ENCODE results near the gene DUXB. TPM values are rescaled to one million over a fixed set of nuclear protein-coding genes. Genes with fewer than 3 reads are reported as not detected.
A peak's percentile ranks its signal among the peaks of the same experiment; 100 is the strongest.

Gene DUXB
- total and polyA plus RNA-seq, 2 of the 13 experiments (the other 11 are each of a cell fraction or from before 2014, with no cell fraction given), result not detected

DNA sequence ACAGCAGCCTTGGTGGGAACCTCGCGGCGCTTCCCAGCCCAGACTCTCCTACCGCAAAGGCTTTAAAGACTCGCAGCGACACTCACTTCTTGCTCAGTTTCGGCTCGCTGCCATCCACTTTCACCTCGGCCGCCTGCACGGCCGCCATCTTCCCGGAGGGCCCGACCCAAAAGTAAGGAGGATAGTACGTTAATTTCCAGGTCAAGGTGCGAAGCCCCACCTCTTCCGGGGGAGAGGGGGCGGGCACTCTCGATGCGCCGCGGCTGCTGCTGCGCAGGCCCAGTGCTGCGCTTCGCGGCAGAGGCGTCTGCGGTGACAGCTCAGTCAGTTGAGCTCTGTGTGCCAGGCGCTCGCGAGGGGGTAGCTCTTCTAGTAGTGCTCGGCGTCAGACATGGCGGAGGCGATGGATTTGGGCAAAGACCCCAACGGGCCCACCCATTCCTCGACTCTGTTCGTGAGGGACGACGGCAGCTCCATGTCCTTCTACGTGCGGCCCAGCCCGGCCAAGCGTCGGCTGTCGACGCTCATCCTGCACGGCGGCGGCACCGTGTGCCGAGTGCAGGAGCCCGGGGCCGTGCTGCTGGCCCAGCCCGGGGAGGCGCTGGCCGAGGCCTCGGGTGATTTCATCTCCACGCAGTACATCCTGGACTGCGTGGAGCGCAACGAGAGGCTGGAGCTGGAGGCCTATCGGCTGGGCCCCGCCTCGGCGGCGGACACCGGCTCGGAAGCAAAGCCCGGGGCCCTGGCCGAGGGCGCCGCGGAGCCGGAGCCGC, 53.6 kb downstream of the DUXB start, which contains the start of the genes KARS1 and TERF2IP (continued):
- TF ChIP-seq, protein P1, sequence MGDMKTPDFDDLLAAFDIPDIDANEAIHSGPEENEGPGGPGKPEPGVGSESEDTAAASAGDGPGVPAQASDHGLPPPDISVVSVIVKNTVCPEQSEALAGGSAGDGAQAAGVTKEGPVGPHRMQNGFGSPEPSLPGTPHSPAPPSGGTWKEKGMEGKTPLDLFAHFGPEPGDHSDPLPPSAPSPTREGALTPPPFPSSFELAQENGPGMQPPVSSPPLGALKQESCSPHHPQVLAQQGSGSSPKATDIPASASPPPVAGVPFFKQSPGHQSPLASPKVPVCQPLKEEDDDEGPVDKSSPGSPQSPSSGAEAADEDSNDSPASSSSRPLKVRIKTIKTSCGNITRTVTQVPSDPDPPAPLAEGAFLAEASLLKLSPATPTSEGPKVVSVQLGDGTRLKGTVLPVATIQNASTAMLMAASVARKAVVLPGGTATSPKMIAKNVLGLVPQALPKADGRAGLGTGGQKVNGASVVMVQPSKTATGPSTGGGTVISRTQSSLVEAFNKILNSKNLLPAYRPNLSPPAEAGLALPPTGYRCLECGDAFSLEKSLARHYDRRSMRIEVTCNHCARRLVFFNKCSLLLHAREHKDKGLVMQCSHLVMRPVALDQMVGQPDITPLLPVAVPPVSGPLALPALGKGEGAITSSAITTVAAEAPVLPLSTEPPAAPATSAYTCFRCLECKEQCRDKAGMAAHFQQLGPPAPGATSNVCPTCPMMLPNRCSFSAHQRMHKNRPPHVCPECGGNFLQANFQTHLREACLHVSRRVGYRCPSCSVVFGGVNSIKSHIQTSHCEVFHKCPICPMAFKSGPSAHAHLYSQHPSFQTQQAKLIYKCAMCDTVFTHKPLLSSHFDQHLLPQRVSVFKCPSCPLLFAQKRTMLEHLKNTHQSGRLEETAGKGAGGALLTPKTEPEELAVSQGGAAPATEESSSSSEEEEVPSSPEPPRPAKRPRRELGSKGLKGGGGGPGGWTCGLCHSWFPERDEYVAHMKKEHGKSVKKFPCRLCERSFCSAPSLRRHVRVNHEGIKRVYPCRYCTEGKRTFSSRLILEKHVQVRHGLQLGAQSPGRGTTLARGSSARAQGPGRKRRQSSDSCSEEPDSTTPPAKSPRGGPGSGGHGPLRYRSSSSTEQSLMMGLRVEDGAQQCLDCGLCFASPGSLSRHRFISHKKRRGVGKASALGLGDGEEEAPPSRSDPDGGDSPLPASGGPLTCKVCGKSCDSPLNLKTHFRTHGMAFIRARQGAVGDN (CRISPR knock-in tag; IDR thresholded peaks at IDR 0.05), result peak; percentile 91
- TF ChIP-seq ESRRA (CRISPR knock-in tag; IDR thresholded peaks at IDR 0.05; ENCODE audit: low read depth) (no peak; the same call in 1 of the 2 replicates), RBM22 (optimal IDR thresholded peaks at IDR 0.05; ENCODE audit: low read length) (peak; percentile 78), FOXC1 (CRISPR knock-in tag; IDR thresholded peaks at IDR 0.05; ENCODE audit: borderline replicate concordance) (peak; percentile 94; the same call in 1 of the 2 replicates), ZNF34 (CRISPR knock-in tag; IDR thresholded peaks at IDR 0.05; ENCODE audit: borderline replicate concordance) (no peak; the same call in 1 of the 2 replicates), CENPT (CRISPR knock-in tag; IDR thresholded peaks at IDR 0.05; ENCODE audit: low read depth) (0 out of 2 replicates have a peak, but pooled peaks have one; percentile 45), REPIN1 (CRISPR knock-in tag; IDR thresholded peaks at IDR 0.05; ENCODE audit: borderline replicate concordance, low read depth) (no peak), ZNF24 (IDR thresholded peaks at IDR 0.05) (no peak; the same call in 1 of the 2 replicates), ZFP82 (CRISPR knock-in tag; IDR thresholded peaks at IDR 0.05; ENCODE audit: borderline replicate concordance) (peak; percentile 30; the same call in 1 of the 2 replicates), LCORL (IDR thresholded peaks at IDR 0.05) (peak; percentile 24; the same call in 1 of the 2 replicates), LCORL (CRISPR knock-in tag; IDR thresholded peaks at IDR 0.05) (peak; percentile 59; the same call in 1 of the 2 replicates), ZNF709 (CRISPR knock-in tag; IDR thresholded peaks at IDR 0.05) (peak; percentile 50), MTF1 (CRISPR knock-in tag; IDR thresholded peaks at IDR 0.05) (peak; percentile 71; the same call in 1 of the 2 replicates)
- TF ChIP-seq, protein P2, sequence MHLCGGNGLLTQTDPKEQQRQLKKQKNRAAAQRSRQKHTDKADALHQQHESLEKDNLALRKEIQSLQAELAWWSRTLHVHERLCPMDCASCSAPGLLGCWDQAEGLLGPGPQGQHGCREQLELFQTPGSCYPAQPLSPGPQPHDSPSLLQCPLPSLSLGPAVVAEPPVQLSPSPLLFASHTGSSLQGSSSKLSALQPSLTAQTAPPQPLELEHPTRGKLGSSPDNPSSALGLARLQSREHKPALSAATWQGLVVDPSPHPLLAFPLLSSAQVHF (CRISPR knock-in tag; IDR thresholded peaks at IDR 0.05), result no peak
- TF ChIP-seq, protein P3, sequence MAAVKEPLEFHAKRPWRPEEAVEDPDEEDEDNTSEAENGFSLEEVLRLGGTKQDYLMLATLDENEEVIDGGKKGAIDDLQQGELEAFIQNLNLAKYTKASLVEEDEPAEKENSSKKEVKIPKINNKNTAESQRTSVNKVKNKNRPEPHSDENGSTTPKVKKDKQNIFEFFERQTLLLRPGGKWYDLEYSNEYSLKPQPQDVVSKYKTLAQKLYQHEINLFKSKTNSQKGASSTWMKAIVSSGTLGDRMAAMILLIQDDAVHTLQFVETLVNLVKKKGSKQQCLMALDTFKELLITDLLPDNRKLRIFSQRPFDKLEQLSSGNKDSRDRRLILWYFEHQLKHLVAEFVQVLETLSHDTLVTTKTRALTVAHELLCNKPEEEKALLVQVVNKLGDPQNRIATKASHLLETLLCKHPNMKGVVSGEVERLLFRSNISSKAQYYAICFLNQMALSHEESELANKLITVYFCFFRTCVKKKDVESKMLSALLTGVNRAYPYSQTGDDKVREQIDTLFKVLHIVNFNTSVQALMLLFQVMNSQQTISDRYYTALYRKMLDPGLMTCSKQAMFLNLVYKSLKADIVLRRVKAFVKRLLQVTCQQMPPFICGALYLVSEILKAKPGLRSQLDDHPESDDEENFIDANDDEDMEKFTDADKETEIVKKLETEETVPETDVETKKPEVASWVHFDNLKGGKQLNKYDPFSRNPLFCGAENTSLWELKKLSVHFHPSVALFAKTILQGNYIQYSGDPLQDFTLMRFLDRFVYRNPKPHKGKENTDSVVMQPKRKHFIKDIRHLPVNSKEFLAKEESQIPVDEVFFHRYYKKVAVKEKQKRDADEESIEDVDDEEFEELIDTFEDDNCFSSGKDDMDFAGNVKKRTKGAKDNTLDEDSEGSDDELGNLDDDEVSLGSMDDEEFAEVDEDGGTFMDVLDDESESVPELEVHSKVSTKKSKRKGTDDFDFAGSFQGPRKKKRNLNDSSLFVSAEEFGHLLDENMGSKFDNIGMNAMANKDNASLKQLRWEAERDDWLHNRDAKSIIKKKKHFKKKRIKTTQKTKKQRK (IDR thresholded peaks at IDR 0.05; ENCODE audit: low read length), result no peak
- TF ChIP-seq, protein P4, sequence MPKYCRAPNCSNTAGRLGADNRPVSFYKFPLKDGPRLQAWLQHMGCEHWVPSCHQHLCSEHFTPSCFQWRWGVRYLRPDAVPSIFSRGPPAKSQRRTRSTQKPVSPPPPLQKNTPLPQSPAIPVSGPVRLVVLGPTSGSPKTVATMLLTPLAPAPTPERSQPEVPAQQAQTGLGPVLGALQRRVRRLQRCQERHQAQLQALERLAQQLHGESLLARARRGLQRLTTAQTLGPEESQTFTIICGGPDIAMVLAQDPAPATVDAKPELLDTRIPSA (CRISPR knock-in tag; IDR thresholded peaks at IDR 0.05; ENCODE audit: borderline replicate concordance), result peak; percentile 96
- TF ChIP-seq, protein P5, sequence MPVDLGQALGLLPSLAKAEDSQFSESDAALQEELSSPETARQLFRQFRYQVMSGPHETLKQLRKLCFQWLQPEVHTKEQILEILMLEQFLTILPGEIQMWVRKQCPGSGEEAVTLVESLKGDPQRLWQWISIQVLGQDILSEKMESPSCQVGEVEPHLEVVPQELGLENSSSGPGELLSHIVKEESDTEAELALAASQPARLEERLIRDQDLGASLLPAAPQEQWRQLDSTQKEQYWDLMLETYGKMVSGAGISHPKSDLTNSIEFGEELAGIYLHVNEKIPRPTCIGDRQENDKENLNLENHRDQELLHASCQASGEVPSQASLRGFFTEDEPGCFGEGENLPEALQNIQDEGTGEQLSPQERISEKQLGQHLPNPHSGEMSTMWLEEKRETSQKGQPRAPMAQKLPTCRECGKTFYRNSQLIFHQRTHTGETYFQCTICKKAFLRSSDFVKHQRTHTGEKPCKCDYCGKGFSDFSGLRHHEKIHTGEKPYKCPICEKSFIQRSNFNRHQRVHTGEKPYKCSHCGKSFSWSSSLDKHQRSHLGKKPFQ (CRISPR knock-in tag; IDR thresholded peaks at IDR 0.05; ENCODE audit: insufficient replicate concordance), result peak; percentile 26
